CD4-positive, CD25-positive, alpha-beta regulatory T cell (primary cell): ENCODE results near the gene SLF1. TPM values are rescaled to one million over a fixed set of nuclear protein-coding genes. Genes with fewer than 3 reads are reported as not detected.

Source experiments
- ATAC-seq, 2 donors: fragments of 150-1000 bp; cut with Tn5 transposase; one replicate each; pipeline ENCODE4 v1.10.0; 2021; ENCODE audit warnings: low read depth in 2 of 2, moderate number of reproducible peaks in 2 of 2, moderate library complexity in 1 of 2
- DNase-seq, 3 donors: peaks; one replicate each; pipeline versions ENCODE4 v3.0.0 to v3.0.0-alpha.2; 2012 to 2022; ENCODE audit warnings: mixed read lengths in 1 of 3
- H3K27ac ChIP-seq: one replicate; pipeline ENCODE4 v1.7.0; 2013; ENCODE audit warnings: mild to moderate bottlenecking, low read length; ENCODE audit not compliant: insufficient read depth, poor library complexity, severe bottlenecking
- H3K27me3 ChIP-seq: one replicate; pipeline ENCODE4 v1.7.0; 2013; ENCODE audit warnings: low read length; ENCODE audit not compliant: control insufficient read depth, insufficient read depth
- H3K36me3 ChIP-seq: one replicate; pipeline ENCODE4 v1.7.0; 2013; ENCODE audit warnings: mild to moderate bottlenecking, low read length, moderate library complexity; ENCODE audit not compliant: control insufficient read depth, insufficient read depth
- H3K4me1 ChIP-seq: 2 replicates; pipeline ENCODE4 v1.7.0; 2013; ENCODE audit warnings: mild to moderate bottlenecking, low read length; ENCODE audit not compliant: insufficient read depth, control insufficient read depth, poor library complexity, severe bottlenecking
- H3K4me3 ChIP-seq: one replicate; pipeline ENCODE4 v1.7.0; 2013; ENCODE audit warnings: low read depth, mild to moderate bottlenecking, low read length, moderate library complexity
- H3K9me3 ChIP-seq, 2 experiments: 1 replicate in 1 of 2; 2 replicates in 1 of 2; pipeline ENCODE4 v1.7.0; 2013; ENCODE audit warnings: low read length in 2 of 2, mild to moderate bottlenecking in 1 of 2, moderate library complexity in 1 of 2; ENCODE audit not compliant: control insufficient read depth in 2 of 2
- H3K27ac Mint-ChIP-seq, 3 donors: one replicate each; pipeline ENCODE4 v1.8.0; 2020 to 2022; ENCODE audit warnings: mild to moderate bottlenecking in 3 of 3, mixed read lengths in 3 of 3, moderate library complexity in 2 of 3
- H3K27me3 Mint-ChIP-seq: one replicate; pipeline ENCODE4 v1.8.0; 2022; ENCODE audit warnings: mild to moderate bottlenecking, mixed read lengths
- H3K36me3 Mint-ChIP-seq: one replicate; pipeline ENCODE4 v1.8.0; 2020; ENCODE audit warnings: mixed read lengths
- H3K4me1 Mint-ChIP-seq, 4 donors: one replicate each; pipeline ENCODE4 v1.8.0; 2020 to 2022; ENCODE audit warnings: mixed read lengths in 4 of 4, mild to moderate bottlenecking in 1 of 4
- H3K4me3 Mint-ChIP-seq, 4 donors: one replicate each; pipeline ENCODE4 v1.8.0; 2020 to 2022; ENCODE audit warnings: mild to moderate bottlenecking in 4 of 4, mixed read lengths in 4 of 4, moderate library complexity in 3 of 4
- H3K9me3 Mint-ChIP-seq, 7 donors: one replicate each; pipeline ENCODE4 v1.8.0; 2020 to 2022; ENCODE audit warnings: mixed read lengths in 7 of 7, mild to moderate bottlenecking in 3 of 7, moderate library complexity in 2 of 7
- polyA plus RNA-seq, 4 donors: library from polyadenylated mRNA; unstranded; fragments of 300-500 nt; fragmentation: Illumina TruSeq; gene quantifications; one replicate each; pipeline ENCODE4 v1.2.3, GENCODE V29; 2021
- total RNA-seq: library from RNA; stranded (reverse); gene quantifications from one replicate; pipeline ENCODE4 v1.2.3, GENCODE V29; 2022

Gene SLF1
- total and polyA plus RNA-seq, 5 donors from 2014 or later: 6.7 to 16.5 (median 7.1) TPM

GRCh38 chr5:94667937-94668336, 49.5 kb downstream of the SLF1 start:
- no peaks in the 10 kb centered on the region for H3K4me1 Mint-ChIP-seq
- Histone ChIP-seq H3K4me3 (no peak overlapping the region), H3K27ac (no peak overlapping the region), H3K27me3 (no peaks in the 10 kb centered on the region), H3K9me3 (no peaks in the 10 kb centered on the region), H3K4me1 (no peaks in the 10 kb centered on the region), H3K36me3 (peaks cover 26% of the 10 kb centered on the region)
- ATAC-seq: no peak
- no peaks in the 10 kb centered on the region for H3K9me3 Mint-ChIP-seq
- H3K27me3 Mint-ChIP-seq: no peaks in the 10 kb centered on the region
- peak overlapping the region in 1 of 3 donors; percentile 31 for H3K27ac Mint-ChIP-seq
- no peak for DNase-seq
- H3K4me3 Mint-ChIP-seq: no peak overlapping the region
- H3K36me3 Mint-ChIP-seq: peaks cover 32% of the 10 kb centered on the region

DNA sequence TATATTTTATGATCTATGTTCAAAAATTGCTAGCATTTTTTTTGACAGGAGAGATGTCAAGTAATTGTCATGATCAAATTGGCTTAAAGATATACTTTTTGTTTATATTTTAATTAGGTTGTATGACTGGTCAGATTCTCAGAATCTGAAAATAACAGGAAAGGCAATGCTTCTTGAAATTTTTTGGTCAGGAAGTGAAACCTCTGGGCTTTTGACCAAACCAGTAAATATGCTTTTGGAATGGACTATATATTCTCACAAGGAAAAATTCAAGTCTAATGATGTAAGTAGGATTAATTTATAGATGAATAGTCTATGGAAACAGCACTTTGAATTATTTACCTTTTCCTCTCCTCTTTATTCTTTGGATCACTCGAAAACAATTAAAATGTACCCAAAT, 52.3 kb downstream of the SLF1 start:
- no peak for ATAC-seq
- Mint-ChIP-seq H3K36me3 (peaks cover 30% of the 10 kb centered on the region), H3K9me3 (no peaks in the 10 kb centered on the region), H3K27ac (no peak overlapping the region), H3K4me1 (peaks cover 0 to 5% (median 0%) of the 10 kb centered on the region in 4 donors), H3K4me3 (no peak overlapping the region), H3K27me3 (no peaks in the 10 kb centered on the region)
- Histone ChIP-seq H3K36me3 (peaks cover 12% of the 10 kb centered on the region), H3K27ac (no peak overlapping the region), H3K4me3 (no peak overlapping the region), H3K4me1 (no peaks in the 10 kb centered on the region), H3K9me3 (no peaks in the 10 kb centered on the region), H3K27me3 (no peaks in the 10 kb centered on the region)
- DNase-seq: no peak

- Mint-ChIP-seq H3K27me3 (no peaks in the 10 kb centered on the region), H3K4me3 (no peak overlapping the region), H3K4me1 (peaks cover 0 to 5% (median 0%) of the 10 kb centered on the region in 4 donors), H3K9me3 (no peaks in the 10 kb centered on the region), H3K36me3 (peaks cover 24% of the 10 kb centered on the region), H3K27ac (no peak overlapping the region)
- Histone ChIP-seq H3K4me3 (no peak overlapping the region), H3K4me1 (no peaks in the 10 kb centered on the region), H3K27me3 (no peaks in the 10 kb centered on the region), H3K27ac (no peak overlapping the region), H3K36me3 (peaks cover 18% of the 10 kb centered on the region), H3K9me3 (no peaks in the 10 kb centered on the region)
- DNase-seq (no peak), ATAC-seq (no peak)
These were observed 54.3 kb downstream of the SLF1 start for GRCh38 chr5:94672746-94673145.

DNA sequence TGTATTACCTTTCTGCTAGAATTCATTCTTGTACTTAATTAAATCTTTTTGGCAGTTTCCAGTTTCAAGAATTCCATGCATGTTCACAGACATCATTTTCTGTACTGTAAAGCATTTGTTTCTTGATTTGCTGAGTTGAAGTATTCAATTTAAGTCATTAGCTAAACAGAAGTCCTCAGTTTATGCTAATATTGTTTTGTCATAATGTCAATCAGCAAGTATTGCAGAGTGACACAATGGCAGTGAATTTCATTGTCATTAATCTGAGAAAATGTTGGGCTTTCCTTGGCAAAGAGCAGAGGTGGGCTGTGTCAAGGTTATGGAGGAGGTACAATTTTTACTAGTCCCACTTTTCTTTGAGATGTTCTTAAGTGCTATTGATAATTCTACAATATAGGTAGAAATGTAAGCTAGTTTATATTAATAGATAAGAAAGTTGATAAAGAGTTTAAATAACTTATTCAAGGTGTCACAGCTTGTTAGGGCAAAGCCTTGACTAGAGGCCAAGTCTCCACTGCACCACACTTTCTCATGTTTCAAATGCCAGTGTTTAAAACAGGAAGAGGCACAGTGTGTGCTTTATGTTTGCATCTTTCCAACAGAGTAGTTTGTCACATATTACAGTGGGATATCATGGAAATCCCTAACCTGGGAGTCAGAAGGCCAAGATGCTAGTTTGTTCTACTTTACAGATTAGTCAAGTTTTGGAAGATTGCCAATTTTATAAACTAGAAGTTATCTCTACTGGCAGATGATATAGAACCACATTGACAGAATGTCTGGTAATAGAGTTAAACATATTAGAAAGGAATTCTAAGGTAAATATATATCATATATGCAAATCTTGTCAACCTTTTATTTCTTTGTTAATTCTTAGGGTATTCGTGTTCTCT, 56.3 kb downstream of the SLF1 start:
- ATAC-seq (no peak), DNase-seq (no peak)
- Mint-ChIP-seq H3K9me3 (no peaks in the 10 kb centered on the region), H3K4me3 (no peak overlapping the region), H3K4me1 (peaks cover 0 to 5% (median 0%) of the 10 kb centered on the region in 4 donors), H3K27ac (no peak overlapping the region), H3K27me3 (no peaks in the 10 kb centered on the region), H3K36me3 (peaks cover 23% of the 10 kb centered on the region)
- Histone ChIP-seq H3K4me3 (no peak overlapping the region), H3K27me3 (no peaks in the 10 kb centered on the region), H3K9me3 (no peaks in the 10 kb centered on the region), H3K36me3 (peaks cover 18% of the 10 kb centered on the region), H3K4me1 (no peaks in the 10 kb centered on the region), H3K27ac (no peak overlapping the region)

DNA sequence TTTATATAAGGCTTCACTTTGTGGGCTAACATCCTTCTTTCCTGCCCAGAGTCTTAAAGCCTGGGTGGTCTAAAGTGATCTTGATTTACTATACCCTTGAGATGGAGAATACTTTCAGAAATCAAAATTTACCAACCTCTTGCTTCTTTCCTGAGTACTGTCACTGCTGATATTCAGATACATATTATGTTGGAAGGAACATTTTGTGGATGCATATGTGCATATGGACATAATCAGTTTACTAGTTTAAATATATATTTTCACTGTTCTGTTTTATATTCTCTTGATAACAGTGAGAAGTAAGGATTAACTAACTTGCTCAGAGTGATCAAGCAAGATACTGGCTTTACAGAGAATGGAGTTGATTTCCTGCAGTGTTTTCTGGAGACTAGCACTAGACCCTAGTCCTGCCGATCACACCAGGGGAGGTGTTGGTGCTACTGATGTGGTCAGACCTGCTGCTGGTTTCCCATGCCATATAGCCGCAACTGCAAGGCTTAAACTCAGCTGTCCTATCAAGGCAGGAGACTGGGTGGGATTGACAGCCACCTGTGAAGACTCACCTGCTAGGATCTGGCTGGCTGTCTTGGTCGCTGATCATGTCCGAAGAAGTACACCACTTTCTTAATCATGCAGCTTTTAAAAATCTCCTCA, 57.6 kb downstream of the SLF1 start:
- Histone ChIP-seq H3K9me3 (no peaks in the 10 kb centered on the region), H3K27ac (no peak overlapping the region), H3K27me3 (no peaks in the 10 kb centered on the region), H3K36me3 (peaks cover 16% of the 10 kb centered on the region), H3K4me3 (no peak overlapping the region), H3K4me1 (no peaks in the 10 kb centered on the region)
- H3K4me3 Mint-ChIP-seq: no peak overlapping the region
- H3K27me3 Mint-ChIP-seq: no peaks in the 10 kb centered on the region
- peaks cover 31% of the 10 kb centered on the region for H3K36me3 Mint-ChIP-seq
- H3K9me3 Mint-ChIP-seq: no peaks in the 10 kb centered on the region
- H3K4me1 Mint-ChIP-seq: peaks cover 0 to 5% (median 0%) of the 10 kb centered on the region in 4 donors
- ATAC-seq: no peak
- DNase-seq: no peak
- no peak overlapping the region for H3K27ac Mint-ChIP-seq

DNA sequence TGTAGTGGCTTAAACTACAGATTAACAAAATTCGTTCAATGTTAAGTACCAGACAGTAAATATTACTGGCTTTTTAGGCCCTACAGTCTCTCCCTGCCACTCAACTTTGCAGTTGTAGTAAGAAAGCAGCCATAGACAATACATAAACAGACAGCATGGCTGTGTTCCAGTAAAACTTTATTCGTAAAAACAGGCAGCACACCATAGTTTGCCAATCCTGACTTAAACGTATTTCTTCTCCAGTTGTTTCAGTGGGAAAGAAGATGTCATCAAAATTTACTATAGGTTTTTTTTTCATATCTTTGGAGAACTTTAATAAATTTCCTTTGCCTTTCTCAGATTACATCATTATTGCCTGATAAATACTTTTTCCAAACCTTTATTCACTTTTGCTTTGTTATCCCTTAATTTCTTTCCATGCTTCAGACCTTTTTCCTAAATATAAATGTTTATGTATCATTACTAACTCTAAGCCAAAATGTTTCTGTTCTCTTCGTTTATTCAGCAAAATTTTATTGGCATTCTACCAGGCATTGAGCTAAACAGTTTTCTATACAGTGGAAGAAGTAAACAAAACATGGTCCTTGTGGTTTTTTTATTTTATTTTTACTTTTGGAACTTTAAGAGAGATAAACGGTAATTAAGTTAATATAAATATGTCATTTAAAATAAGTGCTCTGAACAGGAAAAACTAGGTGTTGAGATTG, 64.5 kb downstream of the SLF1 start:
- Mint-ChIP-seq H3K4me1 (peaks cover 0 to 17% (median under 1%) of the 10 kb centered on the region in 4 donors), H3K9me3 (no peaks in the 10 kb centered on the region), H3K27ac (no peak overlapping the region), H3K4me3 (no peak overlapping the region), H3K36me3 (peaks cover 55% of the 10 kb centered on the region), H3K27me3 (no peaks in the 10 kb centered on the region)
- Histone ChIP-seq H3K4me3 (no peak overlapping the region), H3K27ac (no peak overlapping the region), H3K9me3 (no peaks in the 10 kb centered on the region), H3K4me1 (no peaks in the 10 kb centered on the region), H3K36me3 (peaks cover 22% of the 10 kb centered on the region), H3K27me3 (no peaks in the 10 kb centered on the region)
- no peak for DNase-seq
- no peak for ATAC-seq

GRCh38 chr5:94689908-94690307, 71.4 kb downstream of the SLF1 start:
- Histone ChIP-seq H3K4me3 (no peak overlapping the region), H3K9me3 (no peaks in the 10 kb centered on the region), H3K27me3 (no peaks in the 10 kb centered on the region), H3K36me3 (peaks cover 36% of the 10 kb centered on the region), H3K27ac (no peak overlapping the region), H3K4me1 (no peaks in the 10 kb centered on the region)
- DNase-seq (no peak), ATAC-seq (no peak)
- Mint-ChIP-seq H3K4me1 (peaks cover 0 to 17% (median 6%) of the 10 kb centered on the region in 4 donors), H3K27ac (peak overlapping the region in 1 of 3 donors; percentile 0), H3K27me3 (no peaks in the 10 kb centered on the region), H3K4me3 (no peak overlapping the region), H3K9me3 (no peaks in the 10 kb centered on the region), H3K36me3 (peaks cover 51% of the 10 kb centered on the region)
